KMS-11 (cell line): ENCODE results near the gene TRAF6.

Experiments used
- H2AFZ ChIP-seq: fragments of 200-600 bp; sonication (generic); 2 replicates; pipeline ENCODE4 v1.6.1; 2016; ENCODE audit warnings: antibody characterized with exemption, mixed run types, low read depth
- H3K27ac ChIP-seq: fragments of 200-600 bp; sonication (generic); 2 replicates; pipeline ENCODE4 v1.6.1; 2016; ENCODE audit warnings: mild to moderate bottlenecking, mixed run types
- H3K27me3 ChIP-seq: fragments of 200-600 bp; sonication (generic); 2 replicates; pipeline ENCODE4 v1.6.1; 2017; ENCODE audit warnings: mild to moderate bottlenecking, low read depth, mixed run types, moderate library complexity; ENCODE audit not compliant: insufficient read depth
- H3K36me3 ChIP-seq: fragments of 200-600 bp; sonication (generic); 2 replicates; pipeline ENCODE4 v1.6.1; 2017; ENCODE audit warnings: mild to moderate bottlenecking, mixed run types; ENCODE audit not compliant: insufficient read depth
- H3K4me1 ChIP-seq: fragments of 200-600 bp; sonication (generic); 2 replicates; pipeline ENCODE4 v1.6.1; 2016; ENCODE audit warnings: mild to moderate bottlenecking, low read depth, mixed run types; ENCODE audit not compliant: poor library complexity, severe bottlenecking
- H3K4me2 ChIP-seq: fragments of 200-600 bp; sonication (generic); 2 replicates; pipeline ENCODE4 v1.7.0; 2016; ENCODE audit warnings: mild to moderate bottlenecking, mixed run types
- H3K4me3 ChIP-seq: fragments of 200-600 bp; sonication (generic); IDR thresholded peaks from 2 replicates; pipeline ENCODE4 v1.6.1; 2017; ENCODE audit warnings: low read depth, low read length, mixed read lengths; ENCODE audit not compliant: insufficient read depth
- H3K79me2 ChIP-seq: fragments of 200-600 bp; sonication (generic); 2 replicates; pipeline ENCODE4 v1.6.1; 2016; ENCODE audit warnings: low read depth, mixed run types; ENCODE audit not compliant: insufficient read depth
- H3K9ac ChIP-seq: fragments of 200-600 bp; sonication (generic); 2 replicates; pipeline ENCODE4 v1.6.1; 2016; ENCODE audit warnings: mild to moderate bottlenecking, mixed run types
- H4K20me1 ChIP-seq: fragments of 200-600 bp; sonication (generic); 2 replicates; pipeline ENCODE4 v1.6.1; 2016; ENCODE audit warnings: mild to moderate bottlenecking, mixed run types; ENCODE audit not compliant: insufficient read depth
- TF ChIP-seq, protein P1 (sequence below): fragments of 200-600 bp; sonication (generic); conservative IDR thresholded peaks from 2 replicates; pipeline ENCODE4 v1.6.1; 2017; ENCODE audit warnings: low read depth, mild to moderate bottlenecking, antibody characterized with exemption, low read length, moderate library complexity, mixed read lengths

The TRAF6 gene

DNA sequence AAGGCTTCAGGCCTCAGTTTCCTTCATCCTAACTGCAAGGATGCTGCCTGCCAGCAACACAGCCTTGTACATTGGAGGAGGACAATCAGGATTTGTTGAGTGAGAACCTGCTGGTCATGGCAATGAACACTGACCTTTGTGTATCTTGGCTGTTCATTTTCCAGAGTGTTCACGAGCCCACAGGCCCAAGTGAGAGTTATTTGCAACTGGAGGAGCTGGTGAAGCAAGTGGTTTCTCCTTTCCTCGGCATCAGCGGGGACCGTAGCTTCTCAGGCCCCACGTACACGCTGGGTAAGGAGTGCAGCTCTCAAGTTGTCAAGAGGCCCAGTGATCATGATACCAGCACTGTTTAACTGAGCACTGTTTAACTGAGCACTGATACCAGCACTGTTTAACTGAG is 59.0 kb downstream of the TRAF6 start:
- Histone ChIP-seq H4K20me1 (no peaks in the 10 kb centered on the region), H3K27ac (no peak overlapping the region), H3K4me3 (no peak overlapping the region), H3K27me3 (no peaks in the 10 kb centered on the region), H2AFZ (no peak overlapping the region), H3K4me1 (peaks cover 66% of the 10 kb centered on the region), H3K9ac (no peak overlapping the region), H3K79me2 (no peaks in the 10 kb centered on the region), H3K36me3 (no peaks in the 10 kb centered on the region), H3K4me2 (peak overlapping the region; percentile 96; the same call in 1 of the 2 replicates)
- TF ChIP-seq, protein P1, sequence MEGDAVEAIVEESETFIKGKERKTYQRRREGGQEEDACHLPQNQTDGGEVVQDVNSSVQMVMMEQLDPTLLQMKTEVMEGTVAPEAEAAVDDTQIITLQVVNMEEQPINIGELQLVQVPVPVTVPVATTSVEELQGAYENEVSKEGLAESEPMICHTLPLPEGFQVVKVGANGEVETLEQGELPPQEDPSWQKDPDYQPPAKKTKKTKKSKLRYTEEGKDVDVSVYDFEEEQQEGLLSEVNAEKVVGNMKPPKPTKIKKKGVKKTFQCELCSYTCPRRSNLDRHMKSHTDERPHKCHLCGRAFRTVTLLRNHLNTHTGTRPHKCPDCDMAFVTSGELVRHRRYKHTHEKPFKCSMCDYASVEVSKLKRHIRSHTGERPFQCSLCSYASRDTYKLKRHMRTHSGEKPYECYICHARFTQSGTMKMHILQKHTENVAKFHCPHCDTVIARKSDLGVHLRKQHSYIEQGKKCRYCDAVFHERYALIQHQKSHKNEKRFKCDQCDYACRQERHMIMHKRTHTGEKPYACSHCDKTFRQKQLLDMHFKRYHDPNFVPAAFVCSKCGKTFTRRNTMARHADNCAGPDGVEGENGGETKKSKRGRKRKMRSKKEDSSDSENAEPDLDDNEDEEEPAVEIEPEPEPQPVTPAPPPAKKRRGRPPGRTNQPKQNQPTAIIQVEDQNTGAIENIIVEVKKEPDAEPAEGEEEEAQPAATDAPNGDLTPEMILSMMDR: no peak

DNA sequence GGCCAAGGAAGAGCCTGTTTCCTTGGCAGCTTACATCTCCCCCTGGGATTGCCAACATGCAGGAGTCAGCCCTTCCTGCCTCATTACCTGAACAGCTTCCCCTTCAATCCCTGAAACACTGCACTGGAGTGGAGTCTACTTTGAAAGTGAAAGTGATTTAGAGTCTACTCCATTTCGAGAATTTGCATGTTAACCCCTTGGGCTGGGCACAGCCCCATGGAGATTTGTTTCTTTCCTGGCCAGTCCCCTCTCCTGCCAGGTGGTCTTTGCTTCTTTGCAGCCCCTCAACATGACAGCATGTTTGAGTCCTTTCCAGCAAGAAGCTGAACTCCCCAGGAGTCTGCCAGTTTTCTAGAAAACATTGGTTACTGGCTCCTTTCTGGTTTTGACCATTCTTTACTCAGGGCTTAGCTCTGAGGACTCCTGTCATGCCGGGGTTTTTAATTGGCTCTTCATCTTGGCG is 59.9 kb downstream of the TRAF6 start:
- no peaks in the 10 kb centered on the region for H3K79me2 ChIP-seq
- H3K4me3 ChIP-seq: no peak overlapping the region
- no peak overlapping the region for H2AFZ ChIP-seq
- H3K4me2 ChIP-seq: peak overlapping the region; percentile 10
- no peak overlapping the region for H3K27ac ChIP-seq
- H3K4me1 ChIP-seq: peaks cover 57% of the 10 kb centered on the region
- H3K9ac ChIP-seq: no peak overlapping the region
- TF ChIP-seq, protein P1: no peak
- no peaks in the 10 kb centered on the region for H4K20me1 ChIP-seq
- H3K27me3 ChIP-seq: no peaks in the 10 kb centered on the region
- no peaks in the 10 kb centered on the region for H3K36me3 ChIP-seq

DNA sequence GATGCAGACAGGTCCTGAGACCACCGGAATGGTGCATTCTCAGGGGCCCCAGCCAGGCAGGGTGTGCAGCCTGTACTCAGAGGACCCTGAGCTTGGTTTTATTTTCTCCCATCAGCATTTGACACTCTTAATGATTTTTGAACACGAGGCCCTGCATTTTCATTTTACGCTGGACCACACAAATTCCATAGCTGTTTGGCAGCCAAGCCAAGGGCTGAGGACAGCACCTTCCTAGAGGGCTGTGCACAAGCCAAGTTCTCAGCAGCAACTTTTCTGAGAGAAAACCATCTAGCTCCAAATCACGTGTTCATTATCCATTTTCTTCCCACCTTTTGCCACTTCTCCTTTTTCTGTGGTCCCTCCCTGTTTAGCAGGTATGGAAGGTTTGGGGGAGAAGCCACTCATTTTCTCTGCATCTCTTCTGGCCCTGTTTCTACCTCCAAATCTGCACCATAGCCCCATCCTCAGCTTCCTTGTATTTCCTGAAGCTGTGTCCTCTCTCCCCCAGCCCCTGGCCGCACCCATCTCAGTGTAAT is 60.4 kb downstream of the TRAF6 start:
- Histone ChIP-seq H3K4me3 (no peak overlapping the region), H4K20me1 (no peaks in the 10 kb centered on the region), H3K4me2 (peak overlapping the region; percentile 10), H3K79me2 (no peaks in the 10 kb centered on the region), H3K4me1 (peaks cover 53% of the 10 kb centered on the region), H3K27ac (no peak overlapping the region), H3K27me3 (no peaks in the 10 kb centered on the region), H2AFZ (no peak overlapping the region), H3K9ac (no peak overlapping the region), H3K36me3 (no peaks in the 10 kb centered on the region)
- TF ChIP-seq, protein P1: no peak

DNA sequence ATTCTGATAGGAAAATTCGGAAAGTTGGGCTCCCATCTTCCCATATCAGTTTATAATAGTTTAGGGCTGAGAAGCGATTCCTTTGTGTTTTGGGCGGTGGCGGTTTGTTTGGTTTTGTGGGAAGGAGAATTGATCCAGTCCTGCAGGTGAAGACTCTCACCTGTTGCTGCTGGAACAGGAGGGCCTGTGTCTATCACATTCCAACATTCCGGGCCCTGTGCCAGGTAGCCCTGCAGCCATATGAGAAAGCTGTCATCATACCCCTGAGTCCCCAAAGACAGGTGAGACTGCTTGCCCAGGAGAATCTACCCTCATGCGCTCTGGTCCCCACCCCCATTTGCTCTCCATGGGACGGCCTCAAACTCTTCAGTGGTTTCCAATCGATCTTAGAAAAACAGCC is 62.1 kb downstream of the TRAF6 start:
- Histone ChIP-seq H3K4me1 (peaks cover 36% of the 10 kb centered on the region), H3K27me3 (no peaks in the 10 kb centered on the region), H4K20me1 (no peaks in the 10 kb centered on the region), H3K79me2 (no peaks in the 10 kb centered on the region), H3K4me2 (no peak overlapping the region), H3K9ac (no peak overlapping the region), H3K36me3 (no peaks in the 10 kb centered on the region), H3K27ac (no peak overlapping the region), H2AFZ (no peak overlapping the region), H3K4me3 (no peak overlapping the region)
- TF ChIP-seq, protein P1: no peak
